ENCODE measurements around the gene ERC1.

DNA sequence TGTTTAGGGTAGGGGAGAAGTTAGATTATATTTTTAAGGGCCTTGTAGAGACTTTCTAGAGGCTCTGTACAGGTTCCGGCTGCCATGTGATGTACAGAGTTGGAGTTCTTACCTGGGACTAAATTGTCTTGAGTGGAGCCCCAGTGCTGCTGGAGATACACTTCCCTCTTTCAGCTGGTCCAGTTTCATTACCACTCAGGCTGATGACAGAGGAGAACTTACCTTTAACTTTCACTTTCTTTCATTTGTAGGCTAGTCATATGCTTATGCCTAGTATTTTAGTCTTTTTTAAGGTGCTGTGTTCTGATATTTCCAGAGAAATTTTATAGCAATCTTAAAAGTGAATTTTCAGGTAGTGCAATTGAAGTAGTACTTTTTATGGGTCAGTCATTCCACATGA lies 117.3 kb downstream of the ERC1 start:
- TF ChIP-seq, protein P1, sequence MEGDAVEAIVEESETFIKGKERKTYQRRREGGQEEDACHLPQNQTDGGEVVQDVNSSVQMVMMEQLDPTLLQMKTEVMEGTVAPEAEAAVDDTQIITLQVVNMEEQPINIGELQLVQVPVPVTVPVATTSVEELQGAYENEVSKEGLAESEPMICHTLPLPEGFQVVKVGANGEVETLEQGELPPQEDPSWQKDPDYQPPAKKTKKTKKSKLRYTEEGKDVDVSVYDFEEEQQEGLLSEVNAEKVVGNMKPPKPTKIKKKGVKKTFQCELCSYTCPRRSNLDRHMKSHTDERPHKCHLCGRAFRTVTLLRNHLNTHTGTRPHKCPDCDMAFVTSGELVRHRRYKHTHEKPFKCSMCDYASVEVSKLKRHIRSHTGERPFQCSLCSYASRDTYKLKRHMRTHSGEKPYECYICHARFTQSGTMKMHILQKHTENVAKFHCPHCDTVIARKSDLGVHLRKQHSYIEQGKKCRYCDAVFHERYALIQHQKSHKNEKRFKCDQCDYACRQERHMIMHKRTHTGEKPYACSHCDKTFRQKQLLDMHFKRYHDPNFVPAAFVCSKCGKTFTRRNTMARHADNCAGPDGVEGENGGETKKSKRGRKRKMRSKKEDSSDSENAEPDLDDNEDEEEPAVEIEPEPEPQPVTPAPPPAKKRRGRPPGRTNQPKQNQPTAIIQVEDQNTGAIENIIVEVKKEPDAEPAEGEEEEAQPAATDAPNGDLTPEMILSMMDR (IDR thresholded peaks at IDR 0.05; ENCODE audit: poor library complexity, severe bottlenecking), result no peak
- TF ChIP-seq EZH2 (IDR thresholded peaks at IDR 0.05; ENCODE audit: borderline replicate concordance, insufficient read depth, low read length, poor library complexity, severe bottlenecking), result no peak
- no peak for TF ChIP-seq MXI1 (conservative IDR thresholded peaks at IDR 0.05; ENCODE audit: poor library complexity, severe bottlenecking)
- TF ChIP-seq SMC3 (conservative IDR thresholded peaks at IDR 0.05; ENCODE audit: poor library complexity), result no peak
- no peak for TF ChIP-seq POLR2AphosphoS5 (IDR thresholded peaks at IDR 0.05)
- no peak for TF ChIP-seq EP300 (conservative IDR thresholded peaks at IDR 0.05; ENCODE audit: poor library complexity, severe bottlenecking)
- TF ChIP-seq TAF1 (IDR thresholded peaks at IDR 0.05; ENCODE audit: low read depth), result no peak
- TF ChIP-seq, protein P2, sequence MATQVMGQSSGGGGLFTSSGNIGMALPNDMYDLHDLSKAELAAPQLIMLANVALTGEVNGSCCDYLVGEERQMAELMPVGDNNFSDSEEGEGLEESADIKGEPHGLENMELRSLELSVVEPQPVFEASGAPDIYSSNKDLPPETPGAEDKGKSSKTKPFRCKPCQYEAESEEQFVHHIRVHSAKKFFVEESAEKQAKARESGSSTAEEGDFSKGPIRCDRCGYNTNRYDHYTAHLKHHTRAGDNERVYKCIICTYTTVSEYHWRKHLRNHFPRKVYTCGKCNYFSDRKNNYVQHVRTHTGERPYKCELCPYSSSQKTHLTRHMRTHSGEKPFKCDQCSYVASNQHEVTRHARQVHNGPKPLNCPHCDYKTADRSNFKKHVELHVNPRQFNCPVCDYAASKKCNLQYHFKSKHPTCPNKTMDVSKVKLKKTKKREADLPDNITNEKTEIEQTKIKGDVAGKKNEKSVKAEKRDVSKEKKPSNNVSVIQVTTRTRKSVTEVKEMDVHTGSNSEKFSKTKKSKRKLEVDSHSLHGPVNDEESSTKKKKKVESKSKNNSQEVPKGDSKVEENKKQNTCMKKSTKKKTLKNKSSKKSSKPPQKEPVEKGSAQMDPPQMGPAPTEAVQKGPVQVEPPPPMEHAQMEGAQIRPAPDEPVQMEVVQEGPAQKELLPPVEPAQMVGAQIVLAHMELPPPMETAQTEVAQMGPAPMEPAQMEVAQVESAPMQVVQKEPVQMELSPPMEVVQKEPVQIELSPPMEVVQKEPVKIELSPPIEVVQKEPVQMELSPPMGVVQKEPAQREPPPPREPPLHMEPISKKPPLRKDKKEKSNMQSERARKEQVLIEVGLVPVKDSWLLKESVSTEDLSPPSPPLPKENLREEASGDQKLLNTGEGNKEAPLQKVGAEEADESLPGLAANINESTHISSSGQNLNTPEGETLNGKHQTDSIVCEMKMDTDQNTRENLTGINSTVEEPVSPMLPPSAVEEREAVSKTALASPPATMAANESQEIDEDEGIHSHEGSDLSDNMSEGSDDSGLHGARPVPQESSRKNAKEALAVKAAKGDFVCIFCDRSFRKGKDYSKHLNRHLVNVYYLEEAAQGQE (IDR thresholded peaks at IDR 0.05; ENCODE audit: borderline replicate concordance), result no peak

Measured in neural cell (in vitro differentiated cells).